ENCODE measurements around the gene EIF4ENIF1.
A peak's percentile ranks its signal among the peaks of the same experiment; 100 is the strongest.

The EIF4ENIF1 gene, protein sequence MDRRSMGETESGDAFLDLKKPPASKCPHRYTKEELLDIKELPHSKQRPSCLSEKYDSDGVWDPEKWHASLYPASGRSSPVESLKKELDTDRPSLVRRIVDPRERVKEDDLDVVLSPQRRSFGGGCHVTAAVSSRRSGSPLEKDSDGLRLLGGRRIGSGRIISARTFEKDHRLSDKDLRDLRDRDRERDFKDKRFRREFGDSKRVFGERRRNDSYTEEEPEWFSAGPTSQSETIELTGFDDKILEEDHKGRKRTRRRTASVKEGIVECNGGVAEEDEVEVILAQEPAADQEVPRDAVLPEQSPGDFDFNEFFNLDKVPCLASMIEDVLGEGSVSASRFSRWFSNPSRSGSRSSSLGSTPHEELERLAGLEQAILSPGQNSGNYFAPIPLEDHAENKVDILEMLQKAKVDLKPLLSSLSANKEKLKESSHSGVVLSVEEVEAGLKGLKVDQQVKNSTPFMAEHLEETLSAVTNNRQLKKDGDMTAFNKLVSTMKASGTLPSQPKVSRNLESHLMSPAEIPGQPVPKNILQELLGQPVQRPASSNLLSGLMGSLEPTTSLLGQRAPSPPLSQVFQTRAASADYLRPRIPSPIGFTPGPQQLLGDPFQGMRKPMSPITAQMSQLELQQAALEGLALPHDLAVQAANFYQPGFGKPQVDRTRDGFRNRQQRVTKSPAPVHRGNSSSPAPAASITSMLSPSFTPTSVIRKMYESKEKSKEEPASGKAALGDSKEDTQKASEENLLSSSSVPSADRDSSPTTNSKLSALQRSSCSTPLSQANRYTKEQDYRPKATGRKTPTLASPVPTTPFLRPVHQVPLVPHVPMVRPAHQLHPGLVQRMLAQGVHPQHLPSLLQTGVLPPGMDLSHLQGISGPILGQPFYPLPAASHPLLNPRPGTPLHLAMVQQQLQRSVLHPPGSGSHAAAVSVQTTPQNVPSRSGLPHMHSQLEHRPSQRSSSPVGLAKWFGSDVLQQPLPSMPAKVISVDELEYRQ

GRCh38 chr22:31489632-31490495 lies at the start of gene EIF4ENIF1:
EIF4ENIF1 (minus strand) TSS chr22:31489842; CDS start chr22:31488718, 1,124 bp downstream.
- DNase-seq = peak; percentile 92
- H3K4me3 ChIP-seq (ENCODE audit: low read depth, low read length) = peak within 1 kb of the TSS; percentile 90
- TF ChIP-seq, protein P1, sequence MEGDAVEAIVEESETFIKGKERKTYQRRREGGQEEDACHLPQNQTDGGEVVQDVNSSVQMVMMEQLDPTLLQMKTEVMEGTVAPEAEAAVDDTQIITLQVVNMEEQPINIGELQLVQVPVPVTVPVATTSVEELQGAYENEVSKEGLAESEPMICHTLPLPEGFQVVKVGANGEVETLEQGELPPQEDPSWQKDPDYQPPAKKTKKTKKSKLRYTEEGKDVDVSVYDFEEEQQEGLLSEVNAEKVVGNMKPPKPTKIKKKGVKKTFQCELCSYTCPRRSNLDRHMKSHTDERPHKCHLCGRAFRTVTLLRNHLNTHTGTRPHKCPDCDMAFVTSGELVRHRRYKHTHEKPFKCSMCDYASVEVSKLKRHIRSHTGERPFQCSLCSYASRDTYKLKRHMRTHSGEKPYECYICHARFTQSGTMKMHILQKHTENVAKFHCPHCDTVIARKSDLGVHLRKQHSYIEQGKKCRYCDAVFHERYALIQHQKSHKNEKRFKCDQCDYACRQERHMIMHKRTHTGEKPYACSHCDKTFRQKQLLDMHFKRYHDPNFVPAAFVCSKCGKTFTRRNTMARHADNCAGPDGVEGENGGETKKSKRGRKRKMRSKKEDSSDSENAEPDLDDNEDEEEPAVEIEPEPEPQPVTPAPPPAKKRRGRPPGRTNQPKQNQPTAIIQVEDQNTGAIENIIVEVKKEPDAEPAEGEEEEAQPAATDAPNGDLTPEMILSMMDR (IDR thresholded peaks at IDR 0.05; ENCODE audit: low read depth, low read length) = no peak
- no peaks in the 10 kb centered on the region for H3K27me3 ChIP-seq (ENCODE audit: insufficient read depth, low read depth, severe bottlenecking)
- peak within 1 kb of the TSS; percentile 96 for H3K27ac ChIP-seq
- H3K36me3 ChIP-seq = peaks cover 32% of the 10 kb centered on the region
- H3K9me3 ChIP-seq (ENCODE audit: severe bottlenecking) = no peaks in the 10 kb centered on the region

- Histone ChIP-seq H3K9me3 (ENCODE audit: severe bottlenecking) (no peaks in the 10 kb centered on the region), H3K36me3 (no peaks in the 10 kb centered on the region; the same call in 1 of the 2 replicates), H3K27me3 (ENCODE audit: insufficient read depth, low read depth, severe bottlenecking) (no peaks in the 10 kb centered on the region), H3K4me3 (ENCODE audit: low read depth, low read length) (no peak overlapping the region), H3K27ac (no peak overlapping the region)
- no peak for DNase-seq
- TF ChIP-seq, protein P1 (IDR thresholded peaks at IDR 0.05; ENCODE audit: low read depth, low read length) = no peak
These were observed 49.2 kb upstream of the EIF4ENIF1 start for GRCh38 chr22:31538815-31539214.

DNA sequence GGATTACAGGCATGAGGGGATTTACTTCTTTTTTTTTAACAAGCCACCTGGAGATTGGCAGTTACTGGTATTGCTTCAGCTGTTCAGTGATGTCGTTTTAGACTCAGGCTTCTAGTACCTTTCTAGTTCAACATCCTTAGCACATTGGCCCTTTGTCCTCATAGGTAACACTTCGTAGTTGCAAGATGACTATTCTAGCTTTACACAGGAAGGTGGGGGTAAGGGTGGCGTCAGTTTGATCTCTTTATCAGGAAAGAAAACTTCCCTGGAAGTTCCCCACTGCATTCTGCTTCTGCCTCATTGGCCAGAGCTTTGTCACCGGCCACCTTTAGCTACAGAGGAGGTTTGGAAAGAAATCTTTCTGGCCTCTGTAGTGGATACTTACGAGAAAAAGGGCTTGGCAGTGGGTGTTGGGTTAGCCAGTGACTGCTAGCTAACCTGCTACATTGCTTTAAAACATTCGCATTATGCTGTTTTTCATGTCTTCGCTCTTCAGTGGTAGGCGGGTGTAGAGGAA lies 47.4 kb upstream of the EIF4ENIF1 start:
- no peak overlapping the region for H3K4me3 ChIP-seq (ENCODE audit: low read depth, low read length)
- H3K27me3 ChIP-seq (ENCODE audit: insufficient read depth, low read depth, severe bottlenecking) = no peaks in the 10 kb centered on the region
- no peaks in the 10 kb centered on the region; the same call in 1 of the 2 replicates for H3K36me3 ChIP-seq
- TF ChIP-seq, protein P1 (IDR thresholded peaks at IDR 0.05; ENCODE audit: low read depth, low read length) = no peak
- no peak for DNase-seq
- H3K9me3 ChIP-seq (ENCODE audit: severe bottlenecking) = no peaks in the 10 kb centered on the region
- H3K27ac ChIP-seq = no peak overlapping the region

DNA sequence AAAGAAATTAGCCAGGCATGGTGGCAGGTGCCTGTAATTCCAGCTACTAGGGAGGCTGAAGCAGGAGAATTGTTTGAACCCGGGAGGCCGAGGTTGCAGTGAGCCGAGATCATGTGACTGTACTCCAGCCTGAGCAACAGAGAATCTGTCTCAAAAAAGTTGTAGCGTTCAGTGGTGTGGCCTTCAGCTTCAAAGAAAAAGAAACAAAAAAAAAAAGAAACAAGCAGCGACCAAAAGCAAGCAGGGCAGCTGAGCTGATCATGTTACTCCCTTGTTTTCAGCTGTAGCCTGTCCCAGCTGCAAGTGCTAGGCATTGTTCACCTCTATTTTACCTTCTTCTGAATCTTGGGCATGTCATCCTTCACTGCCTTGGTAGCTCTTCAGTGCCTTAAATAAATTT lies 43.7 kb upstream of the EIF4ENIF1 start:
- no peaks in the 10 kb centered on the region for H3K27me3 ChIP-seq (ENCODE audit: insufficient read depth, low read depth, severe bottlenecking)
- no peak for DNase-seq
- TF ChIP-seq, protein P1 (IDR thresholded peaks at IDR 0.05; ENCODE audit: low read depth, low read length) = no peak
- H3K4me3 ChIP-seq (ENCODE audit: low read depth, low read length) = no peak overlapping the region
- no peaks in the 10 kb centered on the region for H3K9me3 ChIP-seq (ENCODE audit: severe bottlenecking)
- H3K27ac ChIP-seq = no peak overlapping the region
- peaks cover 13% of the 10 kb centered on the region for H3K36me3 ChIP-seq

- TF ChIP-seq, protein P1 (IDR thresholded peaks at IDR 0.05; ENCODE audit: low read depth, low read length) = no peak
- no peak for DNase-seq
- Histone ChIP-seq H3K36me3 (peaks cover 14% of the 10 kb centered on the region), H3K9me3 (ENCODE audit: severe bottlenecking) (no peaks in the 10 kb centered on the region), H3K4me3 (ENCODE audit: low read depth, low read length) (no peak overlapping the region), H3K27me3 (ENCODE audit: insufficient read depth, low read depth, severe bottlenecking) (no peaks in the 10 kb centered on the region), H3K27ac (no peak overlapping the region)
These were observed 42.4 kb upstream of the EIF4ENIF1 start for GRCh38 chr22:31532060-31532459.

Data from WERI-Rb-1 (cell line).